ENCODE data around the gene UBE2M.

Gene UBE2M

DNA sequence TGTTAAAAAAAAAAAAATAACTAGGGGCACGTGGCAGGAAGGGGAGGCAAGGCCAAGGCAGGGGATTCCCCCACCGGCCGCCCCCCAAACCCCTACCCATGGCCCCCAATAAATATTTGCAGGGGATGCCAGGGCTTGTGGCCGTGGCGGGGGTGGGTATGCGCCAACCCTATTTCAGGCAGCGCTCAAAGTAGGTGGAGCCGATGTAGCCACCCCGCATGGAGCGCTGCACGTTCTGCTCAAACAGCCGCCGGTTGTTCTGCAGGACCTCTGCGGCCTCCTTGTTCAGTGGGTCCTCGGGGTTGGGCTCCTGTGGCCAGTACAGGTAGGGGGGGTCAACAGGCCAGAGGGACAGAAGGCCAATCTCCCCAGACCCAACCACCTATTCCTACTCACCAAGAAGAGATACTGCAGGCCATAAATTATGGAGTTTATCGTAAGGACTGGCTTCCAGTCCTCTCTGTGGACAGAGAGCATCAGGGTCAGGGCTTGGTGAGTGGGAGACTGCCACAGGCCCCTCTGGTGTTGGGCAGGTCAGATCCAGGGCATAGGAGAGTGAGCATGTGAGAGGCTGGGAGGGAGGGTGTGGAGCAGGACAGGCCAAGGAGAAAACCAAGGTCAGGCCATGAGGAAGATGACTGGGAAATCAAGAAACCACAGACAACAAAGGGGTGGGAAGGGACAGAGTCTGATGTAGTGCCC, 2.3 kb downstream of the UBE2M start:
- in situ Hi-C loops (cut with HindIII; ENCODE audit: low sequenced_read_pairs), result no loop called here

DNA sequence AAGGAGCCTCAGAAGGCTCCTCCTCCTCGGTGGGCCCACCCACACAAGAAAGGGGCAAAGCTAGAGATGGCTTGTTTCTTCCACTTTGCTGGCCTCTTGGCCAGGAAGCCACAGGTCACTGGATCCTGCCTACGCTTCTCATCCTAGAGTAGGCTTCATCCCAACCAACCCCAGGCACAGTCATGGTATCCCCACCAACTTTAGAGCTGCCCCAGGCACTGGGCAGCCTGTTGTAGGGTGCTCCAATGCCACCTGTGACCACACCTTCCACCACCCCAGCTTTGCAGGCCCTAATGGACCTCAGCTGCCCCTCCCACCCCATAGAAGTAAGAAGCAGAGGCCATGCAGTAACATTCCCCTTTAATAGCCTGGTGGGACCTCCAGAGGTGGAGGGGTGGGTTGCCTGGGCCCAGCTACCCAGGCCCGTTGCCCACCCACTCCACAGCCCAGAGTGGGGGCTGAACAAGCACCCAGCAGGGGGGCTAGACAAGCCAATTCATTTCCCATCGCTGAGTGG, 3.0 kb downstream of the UBE2M start:
- in situ Hi-C loops (cut with HindIII; ENCODE audit: low sequenced_read_pairs), result no loop called here

DNA sequence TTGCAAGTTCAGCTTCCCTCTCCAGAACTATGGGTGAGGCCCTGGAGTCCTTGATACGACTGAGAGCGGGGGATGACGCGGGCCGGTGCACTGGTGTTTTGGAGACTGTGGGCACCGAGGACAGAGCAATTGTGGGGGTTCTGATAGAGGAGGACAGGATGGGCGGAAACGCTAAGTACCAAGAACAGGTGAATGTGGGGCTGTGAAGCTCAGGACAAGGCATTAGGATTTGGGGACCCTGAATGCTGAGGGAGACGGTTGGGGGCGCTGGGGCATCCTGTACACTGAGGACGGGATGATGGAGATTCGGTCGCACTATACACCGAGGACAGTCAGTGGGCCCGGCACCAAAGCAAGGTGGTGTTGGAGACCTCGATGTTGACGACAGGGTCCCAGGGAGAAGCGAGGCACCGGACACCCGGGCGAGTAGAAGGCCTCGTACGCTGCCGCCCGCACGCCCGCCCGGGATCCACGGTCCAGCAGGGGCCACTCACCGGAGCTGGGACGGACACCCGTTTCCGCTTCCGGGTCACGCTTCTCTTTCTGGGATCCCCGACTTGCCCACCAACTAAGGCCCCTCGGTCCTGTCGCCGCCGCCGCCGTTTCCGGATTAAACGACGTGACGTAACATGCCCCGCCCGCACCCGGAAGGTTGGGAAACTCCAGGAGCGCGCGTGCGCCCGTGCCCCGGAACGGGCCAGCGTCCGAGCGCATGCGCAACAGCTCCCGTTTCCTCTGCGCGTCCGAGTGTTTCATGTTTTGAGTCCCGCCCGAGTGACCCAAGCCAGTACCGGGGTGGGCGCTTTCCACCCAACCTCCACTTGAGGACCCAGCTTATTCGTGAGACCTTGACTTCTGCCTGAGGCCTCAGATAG, 3.7 kb downstream of the UBE2M start, which contains the start of gene CHMP2A:
TSS of gene CHMP2A (minus strand) at position 612 of the 875 bp plus-strand sequence. CDS start 893 bp downstream, outside the sequence.
- in situ Hi-C loops (cut with HindIII; ENCODE audit: low sequenced_read_pairs), result no loop called here

DNA sequence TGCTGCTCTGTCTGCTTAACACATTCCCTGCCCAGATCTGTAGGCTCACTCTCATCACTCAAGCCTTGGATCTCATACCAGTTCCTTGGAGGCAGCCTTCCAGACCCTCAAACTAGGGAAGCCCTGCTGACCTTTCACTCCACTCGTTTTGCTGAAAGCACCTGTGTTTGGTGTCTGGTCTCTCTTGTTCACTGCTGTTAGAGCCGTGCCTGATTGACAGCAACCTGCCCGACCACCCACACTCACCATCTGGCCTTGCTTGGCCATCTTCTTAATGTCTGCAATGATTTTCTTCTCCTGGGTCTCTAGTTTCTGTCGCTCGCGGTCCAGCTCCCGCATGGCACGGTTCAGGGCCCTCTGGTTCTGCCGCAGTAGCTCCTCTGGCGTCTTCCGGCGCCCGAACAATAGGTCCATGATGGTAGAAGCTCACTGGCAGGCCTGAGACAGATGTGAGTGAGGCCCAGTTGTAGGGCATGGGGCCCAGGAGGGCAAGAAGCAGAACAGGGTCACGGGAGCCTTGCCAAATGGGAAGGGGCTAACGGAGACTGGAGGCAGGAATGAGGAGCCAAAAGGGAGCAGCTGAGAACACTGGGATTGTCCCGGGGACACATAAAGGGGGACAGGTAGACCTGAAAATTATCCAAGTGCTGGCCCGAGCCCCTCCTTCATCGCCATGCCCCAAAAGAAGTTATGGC, 4.5 kb downstream of the UBE2M start:
- in situ Hi-C loops (cut with HindIII; ENCODE audit: low sequenced_read_pairs), result no loop called here

DNA sequence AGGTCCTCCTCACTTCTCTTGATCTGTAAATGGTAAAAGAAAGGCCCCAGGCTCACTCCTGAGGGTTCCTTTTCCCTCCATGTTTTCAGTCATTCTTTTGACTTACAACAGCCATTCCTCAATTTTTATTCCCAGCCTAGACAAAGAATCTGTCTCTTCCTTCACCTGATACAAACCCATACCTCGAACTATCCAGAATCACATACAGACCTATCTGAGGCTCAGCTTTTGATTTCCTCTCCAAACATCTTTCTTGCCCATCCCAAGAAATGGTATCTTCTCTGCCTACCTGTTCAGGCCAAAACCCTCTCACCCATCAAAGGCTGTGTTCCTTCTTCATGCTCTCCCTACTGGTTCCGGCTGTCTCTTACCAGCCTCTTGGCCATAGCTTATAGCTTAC, 5.8 kb downstream of the UBE2M start:
- in situ Hi-C loops (cut with HindIII; ENCODE audit: low sequenced_read_pairs), result no loop called here

DNA sequence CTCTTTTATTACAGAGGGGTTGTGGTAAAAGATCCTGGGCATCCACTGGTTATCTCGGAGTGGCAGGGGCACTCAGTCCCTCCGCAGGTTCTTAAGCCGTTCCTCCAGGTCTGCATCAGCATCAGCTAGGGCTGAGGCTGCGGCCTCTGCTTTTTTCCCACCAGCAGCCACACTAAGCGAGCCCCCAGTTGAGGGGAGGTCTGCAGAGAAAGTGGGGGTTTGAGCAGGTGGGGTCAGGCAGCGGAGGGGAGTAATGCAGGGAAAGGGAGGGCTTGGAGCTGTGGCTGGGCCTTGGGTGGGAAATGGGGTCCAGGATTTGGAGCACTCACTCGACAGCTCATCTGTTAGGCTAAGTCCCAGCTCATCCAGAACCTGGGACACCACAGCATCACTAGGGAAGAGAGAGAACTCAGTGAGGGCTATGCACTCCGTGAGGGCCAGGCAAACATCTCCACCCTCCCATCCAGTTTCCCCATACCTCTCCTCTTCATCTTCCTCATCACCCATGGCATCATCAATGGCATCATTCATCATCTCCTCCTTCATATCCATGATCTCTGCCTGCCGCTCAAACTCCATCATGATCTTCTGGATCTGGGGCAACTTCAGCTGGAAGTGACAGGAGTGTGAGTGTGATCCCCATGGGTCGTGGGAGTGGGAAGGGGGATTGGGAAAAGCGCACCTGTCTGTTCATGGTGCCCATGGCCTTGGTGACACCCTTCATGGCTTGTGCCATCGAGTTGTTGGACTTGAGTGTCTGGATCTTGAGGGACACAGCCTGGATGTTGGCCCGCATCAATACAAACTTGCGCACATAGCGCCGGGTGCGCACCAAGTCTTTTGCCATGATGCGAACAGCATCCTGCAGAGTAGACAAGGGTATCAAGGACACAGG, 6.6 kb downstream of the UBE2M start:
- in situ Hi-C loops (cut with HindIII; ENCODE audit: low sequenced_read_pairs), result no loop called here

DNA sequence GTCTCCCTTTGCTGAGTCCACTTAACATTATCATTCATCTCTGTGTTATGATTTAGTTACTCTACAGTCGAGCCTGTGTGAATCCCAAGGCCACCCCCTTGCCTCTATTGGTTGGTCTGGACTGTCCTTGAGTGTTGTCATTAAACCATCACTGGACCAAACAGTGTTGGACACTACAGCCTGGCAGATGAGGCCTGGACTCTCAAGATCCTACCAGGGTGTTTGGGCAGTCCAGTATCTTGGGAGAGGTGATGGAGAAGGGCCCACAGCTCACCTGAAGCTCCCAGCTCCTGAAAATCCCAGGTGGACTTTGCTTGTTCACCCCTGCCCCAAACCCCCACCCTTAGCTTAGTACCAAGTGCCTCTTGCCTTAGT, 7.3 kb downstream of the UBE2M start:
- in situ Hi-C loops (cut with HindIII; ENCODE audit: low sequenced_read_pairs), result no loop called here

DNA sequence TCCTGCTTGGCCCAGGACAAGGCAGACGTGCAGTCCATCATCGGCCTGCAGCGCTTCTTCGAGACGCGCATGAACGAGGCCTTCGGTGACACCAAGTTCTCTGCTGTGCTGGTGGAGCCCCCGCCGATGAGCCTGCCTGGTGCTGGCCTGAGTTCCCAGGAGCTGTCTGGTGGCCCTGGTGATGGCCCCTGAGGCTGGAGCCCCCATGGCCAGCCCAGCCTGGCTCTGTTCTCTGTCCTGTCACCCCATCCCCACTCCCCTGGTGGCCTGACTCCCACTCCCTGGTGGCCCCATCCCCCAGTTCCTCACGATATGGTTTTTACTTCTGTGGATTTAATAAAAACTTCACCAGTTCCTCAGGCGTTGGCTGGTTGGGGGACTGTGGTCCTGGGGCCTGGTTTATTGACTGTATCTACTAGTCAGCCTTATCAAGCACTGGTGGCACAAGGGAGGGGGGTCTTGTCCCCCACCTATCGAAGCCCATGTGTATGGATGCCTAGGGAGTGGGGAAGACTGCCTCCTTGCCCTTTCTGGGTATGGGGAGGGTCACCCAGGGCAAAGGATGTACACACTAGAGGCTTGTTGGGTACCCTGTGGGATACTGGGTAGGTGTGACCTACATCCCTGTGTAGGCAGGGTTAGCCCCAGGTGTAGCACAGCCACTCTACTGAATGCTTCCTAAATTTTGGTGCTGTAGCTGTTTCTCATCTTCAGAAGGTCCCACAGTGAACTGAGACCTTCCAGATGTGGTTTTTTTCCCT, 7.9 kb downstream of the UBE2M start:
- in situ Hi-C loops (cut with HindIII; ENCODE audit: low sequenced_read_pairs), result no loop called here

DNA sequence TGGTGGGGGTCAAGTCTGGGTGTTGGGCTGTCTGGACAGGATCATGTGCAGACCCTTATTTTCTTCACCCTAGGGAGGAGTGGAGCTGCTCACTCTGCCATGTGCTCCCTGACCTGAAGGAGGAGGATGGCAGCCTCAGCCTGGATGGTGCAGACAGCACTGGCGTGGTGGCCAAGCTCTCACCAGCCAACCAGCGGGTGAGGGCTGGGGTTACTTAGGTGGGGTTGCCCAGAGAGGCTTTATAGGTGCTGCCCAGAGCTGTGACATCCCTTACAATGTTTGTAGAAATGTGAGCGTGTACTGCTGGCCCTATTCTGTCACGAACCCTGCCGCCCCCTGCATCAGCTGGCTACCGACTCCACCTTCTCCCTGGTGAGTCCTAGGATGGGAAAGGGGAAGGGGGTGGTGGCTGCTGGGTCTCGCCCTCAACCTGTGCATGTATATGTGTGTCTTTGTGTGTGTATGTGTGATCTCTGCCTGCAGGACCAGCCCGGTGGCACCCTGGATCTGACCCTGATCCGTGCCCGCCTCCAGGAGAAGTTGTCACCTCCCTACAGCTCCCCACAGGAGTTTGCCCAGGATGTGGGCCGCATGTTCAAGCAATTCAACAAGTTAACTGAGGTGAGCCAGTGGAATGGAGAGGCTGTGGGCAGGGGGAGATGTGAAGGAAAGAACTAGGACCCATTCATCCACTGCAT, 8.6 kb downstream of the UBE2M start:
- in situ Hi-C loops (cut with HindIII; ENCODE audit: low sequenced_read_pairs), result no loop called here

DNA sequence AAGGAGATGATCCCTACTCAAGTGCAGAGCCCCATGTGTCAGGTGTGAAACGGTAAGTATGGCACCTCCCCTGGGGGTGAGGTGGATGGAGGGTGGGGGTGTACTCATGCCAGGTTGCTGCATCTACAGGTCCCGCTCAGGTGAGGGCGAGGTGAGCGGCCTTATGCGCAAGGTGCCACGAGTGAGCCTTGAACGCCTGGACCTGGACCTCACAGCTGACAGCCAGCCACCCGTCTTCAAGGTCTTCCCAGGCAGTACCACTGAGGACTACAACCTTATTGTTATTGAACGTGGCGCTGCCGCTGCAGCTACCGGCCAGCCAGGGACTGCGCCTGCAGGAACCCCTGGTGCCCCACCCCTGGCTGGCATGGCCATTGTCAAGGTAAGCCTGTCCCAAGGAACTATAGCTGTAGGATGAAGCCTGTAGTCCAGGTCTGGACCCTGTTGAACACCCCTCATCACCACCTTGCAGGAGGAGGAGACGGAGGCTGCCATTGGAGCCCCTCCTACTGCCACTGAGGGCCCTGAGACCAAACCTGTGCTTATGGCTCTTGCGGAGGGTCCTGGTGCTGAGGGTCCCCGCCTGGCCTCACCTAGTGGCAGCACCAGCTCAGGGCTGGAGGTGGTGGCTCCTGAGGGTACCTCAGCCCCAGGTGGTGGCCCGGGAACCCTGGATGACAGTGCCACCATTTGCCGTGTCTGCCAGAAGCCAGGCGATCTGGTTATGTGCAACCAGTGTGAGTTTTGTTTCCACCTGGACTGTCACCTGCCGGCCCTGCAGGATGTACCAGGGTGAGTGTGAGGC, 9.3 kb downstream of the UBE2M start:
- in situ Hi-C loops (cut with HindIII; ENCODE audit: low sequenced_read_pairs), result no loop called here

DNA sequence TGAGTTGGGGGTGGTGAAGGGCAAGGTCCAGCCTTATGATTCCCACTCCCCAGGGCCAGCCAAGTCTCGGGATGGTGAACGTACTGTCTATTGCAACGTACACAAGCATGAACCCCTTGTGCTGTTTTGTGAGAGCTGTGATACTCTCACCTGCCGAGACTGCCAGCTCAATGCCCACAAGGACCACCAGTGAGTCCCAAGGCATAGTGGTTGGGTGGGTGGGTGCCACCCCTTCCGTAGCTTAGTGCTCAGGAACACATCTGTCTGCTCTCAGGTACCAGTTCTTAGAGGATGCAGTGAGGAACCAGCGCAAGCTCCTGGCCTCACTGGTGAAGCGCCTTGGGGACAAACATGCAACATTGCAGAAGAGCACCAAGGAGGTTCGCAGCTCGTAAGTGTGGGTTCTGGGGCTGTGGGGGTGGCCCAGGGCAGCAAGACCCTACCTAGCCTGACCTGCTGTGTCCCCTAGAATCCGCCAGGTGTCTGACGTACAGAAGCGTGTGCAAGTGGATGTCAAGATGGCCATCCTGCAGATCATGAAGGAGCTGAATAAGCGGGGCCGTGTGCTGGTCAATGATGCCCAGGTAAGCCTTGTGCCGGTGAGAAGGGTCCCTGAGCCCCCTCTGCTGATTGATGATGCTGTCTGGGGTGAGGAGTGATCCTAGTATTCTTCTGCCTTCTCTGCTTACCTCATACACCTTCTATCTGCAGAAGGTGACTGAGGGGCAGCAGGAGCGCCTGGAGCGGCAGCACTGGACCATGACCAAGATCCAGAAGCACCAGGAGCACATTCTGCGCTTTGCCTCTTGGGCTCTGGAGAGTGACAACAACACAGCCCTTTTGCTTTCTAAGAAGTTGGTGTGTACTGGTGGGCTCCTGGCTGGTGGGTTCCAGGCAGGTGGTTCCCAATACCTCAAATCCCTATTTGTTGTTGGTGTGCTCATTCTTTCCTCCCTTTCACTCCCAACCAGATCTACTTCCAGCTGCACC, 10.8 kb downstream of the UBE2M start:
- in situ Hi-C loops (cut with HindIII; ENCODE audit: low sequenced_read_pairs), result no loop called here

DNA sequence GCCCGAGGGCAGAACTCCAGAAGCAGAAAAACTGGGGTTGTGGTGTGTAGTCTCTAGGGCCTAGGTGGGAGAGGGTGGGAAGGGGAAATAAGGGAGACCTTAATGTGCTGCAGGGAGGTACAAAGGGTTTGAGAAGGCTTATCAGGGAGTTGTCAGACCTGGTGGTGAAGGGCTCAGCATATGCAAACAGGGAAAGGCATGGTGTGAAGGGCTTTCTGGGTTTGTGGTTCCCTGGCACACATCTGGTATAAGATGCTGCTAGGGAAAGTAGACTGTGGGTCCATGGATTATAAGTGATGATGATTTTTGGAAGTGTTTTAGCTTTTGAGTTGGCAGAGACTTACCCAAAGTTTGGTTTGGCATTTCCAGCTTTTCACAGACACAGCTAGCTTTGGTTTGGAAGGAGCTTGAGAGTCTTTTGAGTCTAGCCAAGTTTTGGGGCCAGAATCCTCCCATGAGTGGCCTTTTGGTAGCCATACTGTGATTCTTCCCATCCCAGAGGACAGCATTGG, 12.3 kb downstream of the UBE2M start:
- in situ Hi-C loops (cut with HindIII; ENCODE audit: low sequenced_read_pairs), result no loop called here

DNA sequence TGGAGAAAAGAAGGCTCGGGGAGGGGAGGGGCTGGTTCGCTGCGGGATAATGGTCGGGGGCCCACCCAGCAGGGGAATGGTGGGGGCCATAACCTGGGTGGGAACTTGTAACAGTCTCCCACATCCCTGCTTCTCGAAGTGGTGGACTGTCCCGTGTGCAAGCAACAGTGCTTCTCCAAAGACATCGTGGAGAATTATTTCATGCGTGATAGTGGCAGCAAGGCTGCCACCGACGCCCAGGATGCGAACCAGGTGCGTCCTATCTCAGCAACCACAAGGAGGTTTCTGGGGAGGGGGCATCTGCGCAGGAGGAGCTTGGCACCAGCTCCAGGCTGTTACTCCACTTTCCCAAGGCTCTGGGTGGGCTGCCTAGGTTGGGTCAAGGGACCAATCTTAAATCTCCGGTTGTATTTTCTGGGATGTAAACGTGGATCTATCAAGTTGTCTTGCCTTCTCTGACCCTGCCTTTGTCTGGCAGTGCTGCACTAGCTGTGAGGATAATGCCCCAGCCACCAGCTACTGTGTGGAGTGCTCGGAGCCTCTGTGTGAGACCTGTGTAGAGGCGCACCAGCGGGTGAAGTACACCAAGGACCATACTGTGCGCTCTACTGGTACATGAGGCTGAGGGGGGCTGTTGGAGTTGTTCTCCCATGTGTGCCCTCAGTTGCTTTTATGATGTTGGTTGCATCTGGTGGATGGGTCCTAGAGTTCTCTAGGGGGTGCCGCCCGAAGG, 13.0 kb downstream of the UBE2M start:
- in situ Hi-C loops (cut with HindIII; ENCODE audit: low sequenced_read_pairs), result no loop called here

DNA sequence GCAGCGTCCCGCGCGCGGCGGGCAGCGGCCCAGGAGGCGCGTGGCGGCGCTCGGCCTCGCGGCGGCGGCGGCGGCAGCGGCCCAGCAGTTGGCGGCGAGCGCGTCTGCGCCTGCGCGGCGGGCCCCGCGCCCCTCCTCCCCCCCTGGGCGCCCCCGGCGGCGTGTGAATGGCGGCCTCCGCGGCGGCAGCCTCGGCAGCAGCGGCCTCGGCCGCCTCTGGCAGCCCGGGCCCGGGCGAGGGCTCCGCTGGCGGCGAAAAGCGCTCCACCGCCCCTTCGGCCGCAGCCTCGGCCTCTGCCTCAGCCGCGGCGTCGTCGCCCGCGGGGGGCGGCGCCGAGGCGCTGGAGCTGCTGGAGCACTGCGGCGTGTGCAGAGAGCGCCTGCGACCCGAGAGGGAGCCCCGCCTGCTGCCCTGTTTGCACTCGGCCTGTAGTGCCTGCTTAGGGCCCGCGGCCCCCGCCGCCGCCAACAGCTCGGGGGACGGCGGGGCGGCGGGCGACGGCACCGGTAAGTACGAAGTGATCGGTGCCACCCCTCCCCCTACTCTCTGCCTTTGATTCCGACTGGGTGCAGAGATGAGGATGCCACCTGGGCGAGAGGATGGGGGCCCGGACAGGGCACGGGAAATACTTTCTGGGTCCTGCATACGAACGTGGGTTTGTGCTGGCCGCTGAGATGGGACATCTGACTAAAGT, 13.7 kb downstream of the UBE2M start:
- in situ Hi-C loops (cut with HindIII; ENCODE audit: low sequenced_read_pairs), result no loop called here

DNA sequence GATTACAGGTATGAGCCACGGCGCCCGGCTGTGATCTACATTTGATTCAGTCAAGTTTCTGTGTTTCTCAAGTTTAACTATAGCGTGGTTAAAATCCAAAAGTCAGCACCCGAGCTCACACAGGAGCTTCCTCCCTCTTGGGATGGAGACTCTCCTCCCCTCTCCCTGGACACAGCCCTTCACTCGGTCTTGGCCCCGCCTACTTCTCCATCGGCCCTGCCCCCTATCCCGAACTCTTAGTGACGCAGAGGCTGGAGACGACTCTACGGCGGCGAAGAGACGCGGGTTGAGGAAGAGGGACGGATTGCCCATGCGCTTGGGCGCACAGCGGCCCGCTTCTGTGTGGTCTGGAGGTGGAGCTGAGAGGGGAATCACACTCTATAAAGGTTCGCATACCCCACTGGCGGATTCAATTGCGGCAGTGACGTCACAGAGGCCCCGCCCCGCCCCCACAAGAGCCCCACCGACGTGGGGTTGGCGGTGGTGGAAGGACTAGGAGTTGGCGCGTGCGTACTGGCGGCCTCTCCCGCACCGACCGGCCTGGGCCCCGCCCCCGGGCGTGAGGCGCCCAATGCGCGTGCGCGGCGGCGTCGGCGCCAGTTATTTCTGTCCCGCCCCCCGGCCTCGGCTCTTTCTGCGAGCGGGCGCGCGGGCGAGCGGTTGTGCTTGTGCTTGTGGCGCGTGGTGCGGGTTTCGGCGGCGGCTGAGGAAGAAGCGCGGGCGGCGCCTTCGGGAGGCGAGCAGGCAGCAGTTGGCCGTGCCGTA, 14.4 kb downstream of the UBE2M start, which contains the start of gene TRIM28:
TSS of gene TRIM28 (plus strand) at position 239 of the 765 bp plus-strand sequence. CDS start 694 bp downstream, outside the sequence.
- in situ Hi-C loops (cut with HindIII; ENCODE audit: low sequenced_read_pairs), result no loop called here

Measured in endothelial cell of hepatic sinusoid (primary cell).